GM19043 (cell line): ENCODE measurements around the gene FOSL2.

Experiments used
- ATAC-seq: cut with Tn5 transposase; IDR thresholded peaks from one replicate; pipeline ENCODE4 v1.9.1; 2021; ENCODE audit warnings: low read depth; ENCODE audit not compliant: unreplicated experiment

Gene FOSL2

DNA sequence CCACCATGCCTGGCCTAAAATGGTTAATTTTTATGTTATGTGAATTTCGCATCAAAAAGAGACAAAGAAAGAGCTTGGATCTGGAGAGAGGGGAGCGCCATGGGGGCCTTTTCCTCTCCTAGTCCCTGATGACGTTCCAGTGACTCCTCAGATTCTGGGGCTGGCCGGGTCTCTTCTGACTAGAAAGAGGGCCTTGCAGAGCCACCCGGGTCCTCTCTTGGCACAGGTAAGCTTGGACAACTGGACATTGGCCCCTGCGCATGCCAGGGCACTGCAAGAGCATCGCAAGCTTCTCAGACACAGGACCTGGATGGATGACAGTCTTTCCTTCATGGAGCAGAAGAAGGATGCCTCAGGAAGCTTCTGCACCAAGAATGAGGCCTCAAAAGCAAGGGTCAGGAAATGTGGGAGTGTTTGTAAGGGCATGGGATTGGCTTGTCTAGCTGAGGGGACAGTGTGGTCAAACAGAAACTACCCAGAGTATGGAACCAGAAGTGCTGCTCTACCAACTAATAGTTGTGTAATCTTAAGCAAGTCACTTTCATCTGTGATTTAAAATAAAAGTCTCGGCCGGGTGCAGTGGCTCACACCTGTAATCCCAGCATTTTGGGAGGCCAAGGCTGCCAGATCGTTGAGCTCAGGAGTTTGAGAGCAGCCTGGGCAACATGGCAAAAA lies 35.2 kb downstream of the FOSL2 start:
- no peak for ATAC-seq

DNA sequence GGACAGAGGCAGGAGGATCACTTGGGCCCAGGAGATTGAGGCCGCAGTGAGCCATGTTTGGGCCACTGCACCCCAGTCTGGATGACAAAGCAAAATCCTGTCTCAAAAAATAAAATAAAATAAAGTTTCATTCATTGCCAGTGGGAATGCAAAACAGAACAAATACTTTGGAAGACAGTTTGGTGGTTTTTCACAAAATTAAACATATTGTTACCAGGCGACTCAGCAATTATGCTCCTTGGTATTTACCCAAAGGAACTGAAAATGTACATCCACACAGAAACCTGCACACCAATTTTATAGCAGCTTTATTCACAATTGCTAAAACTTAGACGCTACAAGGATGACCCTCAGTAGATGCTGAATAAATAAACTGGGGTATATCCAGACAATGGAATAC lies 35.8 kb downstream of the FOSL2 start:
- no peak for ATAC-seq

DNA sequence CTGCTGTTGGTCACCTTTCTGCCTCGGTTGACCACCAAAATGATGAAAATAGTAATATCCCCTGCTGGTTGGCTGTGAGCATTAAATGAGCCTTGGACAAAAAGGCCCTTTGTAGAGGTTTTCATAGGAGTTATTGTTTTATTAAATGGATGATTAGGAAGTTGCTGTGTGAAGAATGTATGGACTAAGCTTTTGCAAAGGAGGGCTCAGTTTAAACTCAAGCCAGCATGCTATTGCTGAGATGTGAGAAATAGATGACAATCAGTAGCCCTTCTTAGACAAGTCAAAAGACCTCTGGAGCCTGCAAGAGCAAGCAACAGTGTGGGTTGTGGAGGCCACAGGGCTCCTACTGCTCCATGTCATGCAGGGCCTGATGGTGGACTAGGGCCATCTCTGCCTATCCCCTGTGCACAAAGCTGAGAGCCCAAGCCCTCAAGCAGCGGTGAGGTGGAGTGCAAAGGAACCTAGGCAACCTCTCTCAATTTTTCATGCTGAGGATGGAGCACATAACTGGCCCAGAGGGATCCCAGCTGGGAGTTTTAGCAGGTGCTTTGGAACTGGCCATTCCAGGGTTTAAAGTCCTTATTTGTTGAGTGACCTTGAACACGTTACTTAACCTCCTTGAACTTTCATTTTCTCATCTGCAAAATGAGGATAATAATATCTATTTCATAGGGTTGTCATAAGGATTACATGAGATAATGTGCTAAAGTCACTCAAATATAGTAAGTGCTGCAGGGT lies 37.1 kb downstream of the FOSL2 start:
- ATAC-seq, result no peak

DNA sequence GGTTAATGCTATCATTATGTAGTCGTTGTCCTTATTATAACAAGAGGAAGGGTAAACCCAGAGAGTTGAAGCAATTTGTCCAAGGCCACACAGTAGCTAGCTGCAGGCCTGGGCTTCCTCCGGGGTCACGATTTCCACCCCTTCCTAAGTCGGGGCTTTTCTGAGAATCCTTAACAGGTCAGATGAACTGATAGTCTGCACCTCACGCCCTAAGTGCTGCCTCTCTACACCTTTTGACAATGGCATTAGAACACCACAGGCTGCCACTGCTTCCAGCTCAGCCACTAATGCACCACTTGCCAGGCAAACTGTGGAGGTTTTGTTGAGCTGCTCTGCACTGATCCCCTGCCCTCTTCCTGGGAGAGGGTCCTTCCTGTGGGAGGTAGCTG lies 37.7 kb downstream of the FOSL2 start:
- no peak for ATAC-seq

DNA sequence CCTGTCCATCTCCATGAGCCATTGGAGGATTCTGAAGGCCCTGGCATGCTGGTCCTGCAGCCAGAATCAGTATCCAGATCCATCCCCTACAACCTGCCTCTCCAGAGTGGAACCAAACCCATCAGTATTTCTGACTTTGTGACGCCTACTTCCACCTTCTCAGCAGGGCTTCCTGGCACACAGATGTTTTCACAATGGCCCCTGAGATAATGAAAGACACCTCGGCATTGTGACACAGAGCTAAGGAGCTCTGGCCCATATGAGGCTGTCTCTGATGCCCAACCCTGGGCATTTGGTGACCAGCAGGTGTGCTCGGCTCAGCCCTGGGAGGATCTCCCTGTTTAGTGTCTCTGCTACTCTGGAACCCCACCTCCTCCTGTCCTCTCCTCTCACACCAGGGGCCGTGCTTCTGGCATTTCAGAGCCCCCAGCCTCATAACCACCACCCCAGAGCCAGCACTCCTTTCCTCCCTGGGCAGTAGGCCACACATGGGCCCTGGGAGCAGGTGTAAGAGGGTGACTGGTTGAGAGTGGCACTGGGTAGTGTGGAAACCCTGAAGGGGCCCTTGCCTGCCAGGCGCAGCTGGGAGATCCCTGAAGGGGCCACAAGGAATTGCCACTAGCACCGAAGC lies 38.2 kb downstream of the FOSL2 start:
- no peak for ATAC-seq

DNA sequence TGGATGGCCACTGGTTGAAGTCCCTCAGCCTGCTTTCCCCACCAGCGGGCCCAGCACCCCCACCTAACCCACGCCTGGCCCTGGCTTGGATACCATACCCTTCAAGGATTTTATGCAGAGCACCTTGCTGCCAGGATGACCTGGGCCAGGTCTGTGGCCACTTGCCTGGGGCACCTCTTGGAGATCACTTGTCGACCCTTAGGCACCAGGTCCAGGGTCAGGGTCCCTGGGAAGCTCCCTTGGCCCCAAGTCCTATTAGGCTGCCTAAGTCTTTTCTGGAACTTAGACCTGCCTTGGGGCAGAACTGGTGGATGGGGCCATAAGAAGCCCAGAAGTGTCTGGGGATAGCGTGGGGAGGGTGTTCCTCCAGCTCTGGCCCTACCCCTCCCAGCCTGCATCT lies 39.1 kb downstream of the FOSL2 start:
- ATAC-seq, result no peak

DNA sequence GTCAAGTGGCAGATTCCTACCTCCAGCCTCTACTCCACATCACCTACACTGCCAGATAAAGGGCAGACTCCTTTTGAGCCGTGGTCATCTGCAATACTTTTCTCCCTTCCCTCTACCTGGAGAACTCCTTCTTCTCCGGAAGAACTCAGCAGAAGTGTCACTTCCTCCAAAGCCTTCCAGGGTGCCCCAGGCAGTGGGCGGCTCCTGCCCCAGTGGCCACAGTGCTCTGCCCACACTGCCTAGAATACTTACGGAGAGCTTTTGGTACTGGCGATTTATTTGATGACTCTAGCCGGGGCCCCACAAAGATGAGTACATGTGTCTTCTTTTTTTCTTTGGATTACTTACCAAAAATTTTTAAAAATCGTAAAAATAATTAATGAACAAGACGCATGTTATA lies 39.7 kb downstream of the FOSL2 start:
- no peak for ATAC-seq

DNA sequence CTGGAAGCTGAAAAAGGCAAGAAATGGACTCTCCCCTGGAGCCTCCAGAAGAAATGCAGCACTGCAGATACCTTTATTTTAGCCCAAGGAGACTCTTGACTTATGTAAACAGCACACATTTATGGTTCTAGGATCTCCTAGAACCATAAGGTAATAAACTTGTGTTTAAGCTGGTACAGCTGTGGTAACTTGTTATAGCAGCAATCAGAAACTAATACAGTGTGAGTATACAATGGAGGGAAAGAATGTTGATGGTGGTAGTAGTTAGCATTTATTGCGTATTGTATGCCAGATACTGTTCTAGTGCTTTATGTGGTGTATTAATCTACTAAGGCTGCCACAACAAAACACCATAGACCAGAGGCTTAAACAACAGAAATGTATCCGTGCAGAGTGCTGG lies 40.6 kb downstream of the FOSL2 start:
- no peak for ATAC-seq

DNA sequence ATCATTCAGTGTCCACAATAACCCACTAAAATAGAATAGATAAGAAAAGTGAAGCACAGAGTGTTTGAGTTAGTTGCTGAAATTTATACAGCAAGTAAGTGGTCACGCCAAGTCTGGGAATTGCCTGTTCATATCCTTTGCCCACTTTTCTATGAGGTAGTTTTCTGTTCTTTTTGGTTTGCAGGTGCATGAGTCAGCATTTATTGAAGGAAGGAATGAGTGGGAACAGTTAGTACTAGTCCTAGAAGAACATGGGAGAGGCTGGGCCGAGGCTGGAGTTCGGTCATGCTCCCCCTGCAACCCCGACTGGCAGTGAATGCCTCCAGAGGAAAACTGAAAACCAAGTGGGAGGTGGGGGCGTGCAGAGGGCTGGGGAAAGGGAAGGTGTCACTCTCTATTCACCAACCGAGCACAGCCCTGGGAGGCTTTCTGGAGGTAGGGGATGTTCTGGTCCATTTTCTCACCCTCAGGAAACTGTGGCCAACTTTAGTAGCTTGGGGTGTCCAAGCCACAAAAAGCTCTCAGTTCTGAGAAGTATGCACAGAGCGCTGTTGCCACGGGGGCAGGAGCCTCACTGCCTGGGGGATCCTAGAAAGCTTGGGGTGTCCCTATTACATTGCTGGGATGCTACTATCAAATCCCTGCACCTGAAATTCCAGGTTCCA lies 41.4 kb downstream of the FOSL2 start:
- ATAC-seq, result no peak

DNA sequence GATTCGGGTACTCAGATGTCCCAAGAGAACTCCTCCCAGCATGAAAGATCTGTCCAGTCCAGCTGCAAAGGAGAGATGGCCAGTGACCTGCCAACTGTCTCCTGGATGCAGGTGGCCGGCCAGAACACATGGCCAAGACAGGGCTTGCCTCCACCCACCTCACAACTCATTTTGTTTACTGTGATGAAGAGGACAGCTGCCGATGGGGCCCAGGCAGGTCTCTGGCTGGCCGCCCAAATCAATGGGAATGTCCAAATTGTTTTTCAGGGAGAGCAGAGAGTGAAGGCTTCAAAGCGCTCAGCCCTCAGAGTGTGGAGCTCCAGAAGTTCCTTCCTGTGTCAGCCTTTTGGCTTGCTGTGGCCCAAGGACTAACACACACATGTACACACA lies 41.9 kb downstream of the FOSL2 start:
- no peak for ATAC-seq

DNA sequence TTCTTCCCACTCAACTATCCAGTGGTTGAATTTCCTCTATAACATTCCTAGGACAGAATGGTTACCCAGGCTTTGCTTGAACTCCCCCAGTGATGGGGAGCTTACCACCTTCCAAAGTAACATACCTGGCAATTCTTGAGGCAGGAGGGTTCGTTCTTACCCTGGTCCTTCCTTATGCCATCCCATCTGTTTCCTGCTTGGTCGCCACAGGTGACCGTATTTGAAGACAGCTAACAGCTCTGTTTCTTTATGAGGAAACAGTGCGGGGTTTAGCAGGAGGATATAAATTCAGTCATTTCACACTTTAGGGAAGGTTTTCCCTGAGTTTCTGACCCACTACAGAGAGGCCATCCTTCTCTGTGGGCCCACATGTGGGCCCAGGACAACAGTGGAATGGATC lies 42.6 kb downstream of the FOSL2 start:
- no peak for ATAC-seq

DNA sequence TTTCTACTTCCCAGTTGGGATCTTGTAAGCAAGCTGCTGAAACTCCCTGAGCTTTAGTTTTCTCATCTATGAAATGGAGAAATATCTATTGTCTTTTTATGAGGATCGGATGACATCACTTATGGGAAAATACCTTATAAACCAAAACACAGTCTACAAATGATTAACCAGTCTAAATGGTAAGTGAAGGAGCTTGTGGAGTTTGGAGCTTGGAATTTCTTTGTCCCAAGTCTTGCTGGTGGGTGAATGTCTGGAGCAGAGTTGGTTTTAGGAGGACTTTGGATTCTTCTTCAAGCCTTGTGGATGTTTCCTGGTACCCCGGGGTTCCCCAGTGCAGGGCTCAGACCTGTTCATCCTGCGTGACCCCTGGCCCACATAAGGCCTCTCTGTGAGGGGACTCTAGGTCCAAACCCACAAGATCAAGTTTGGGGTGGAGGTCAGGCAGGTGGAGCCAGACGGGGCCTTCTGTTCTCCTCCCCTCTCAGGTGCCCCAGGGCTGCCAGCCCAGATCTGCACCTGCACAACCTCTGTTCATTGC lies 43.2 kb downstream of the FOSL2 start:
- ATAC-seq, result no peak

DNA sequence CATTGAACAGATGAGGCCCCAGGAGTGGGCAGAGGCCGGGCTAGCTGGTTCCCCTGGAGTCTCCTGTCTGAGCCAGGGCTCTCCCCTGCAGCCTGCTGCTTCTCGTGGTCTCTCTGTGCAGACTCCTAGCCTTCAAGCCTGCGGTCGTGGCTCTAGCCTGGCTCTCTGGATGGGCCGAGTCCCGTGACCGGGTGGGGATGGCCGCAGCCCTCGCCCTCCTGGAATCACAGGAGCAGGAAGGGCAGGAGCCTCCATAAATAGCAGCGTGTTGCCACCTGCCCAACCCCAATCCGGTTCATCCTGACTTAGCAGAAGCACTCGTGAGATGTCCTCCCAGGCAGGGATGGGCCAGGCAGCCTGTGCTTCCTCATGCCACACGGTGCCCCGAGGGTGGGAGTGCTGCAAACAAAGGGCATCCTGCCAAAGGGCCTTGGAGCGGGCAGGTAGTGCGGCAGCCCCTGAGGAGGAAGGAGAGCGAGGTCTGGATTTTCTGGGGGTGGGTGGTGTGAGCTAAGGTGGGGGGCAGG lies 43.9 kb downstream of the FOSL2 start:
- no peak for ATAC-seq

DNA sequence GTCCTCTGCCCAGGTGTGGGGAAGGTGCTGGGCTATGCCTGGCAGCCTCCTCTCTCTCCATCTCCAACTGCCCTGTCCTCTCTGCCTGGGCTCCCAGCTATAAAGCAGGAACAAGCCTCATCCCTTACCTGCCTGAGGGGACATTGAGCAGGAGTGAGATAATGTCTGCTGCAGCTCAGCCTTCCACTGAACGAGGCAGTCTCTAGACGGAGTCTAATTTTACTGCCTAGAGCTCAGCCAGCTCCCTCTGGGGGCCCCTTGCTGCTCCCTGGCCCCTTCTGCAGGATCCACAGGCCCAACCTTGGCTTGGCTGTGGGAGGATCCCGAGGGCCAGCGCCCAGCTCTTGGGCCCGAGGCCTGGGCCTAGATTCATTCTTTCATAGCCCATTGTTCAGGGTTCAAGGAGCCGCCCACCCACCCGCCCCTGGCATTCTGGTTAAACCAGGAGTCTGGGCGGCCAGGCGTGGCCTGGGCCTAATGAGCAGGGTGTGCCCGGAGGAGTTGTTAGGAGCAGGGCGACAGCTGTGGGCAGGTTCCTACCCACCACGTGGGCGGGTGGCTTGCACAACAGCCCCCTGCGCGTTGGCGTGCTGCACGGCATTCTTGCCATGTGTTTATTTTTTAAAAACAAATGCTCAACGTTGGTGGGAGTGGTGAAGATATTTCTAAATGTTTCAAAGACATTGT lies 44.6 kb downstream of the FOSL2 start:
- no peak for ATAC-seq

DNA sequence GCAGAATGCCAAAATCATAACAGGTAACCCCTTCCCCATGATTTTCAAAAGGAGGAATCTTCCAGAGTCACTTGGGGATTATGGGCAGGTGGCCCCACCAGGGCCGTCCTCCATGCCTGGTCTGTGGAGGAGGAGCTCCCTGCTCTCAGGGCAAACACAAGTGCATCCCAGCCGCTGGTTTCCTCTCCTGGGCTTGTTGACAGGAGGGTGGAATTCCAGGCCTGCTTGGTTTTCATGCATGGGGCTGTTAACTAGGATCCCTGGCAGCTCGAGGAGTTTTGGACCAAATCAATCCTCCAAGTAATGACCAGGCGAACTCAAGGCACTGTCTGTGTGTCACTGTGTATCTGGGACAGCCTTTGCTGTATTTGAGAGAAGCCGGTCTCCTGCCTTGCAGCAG lies 45.3 kb downstream of the FOSL2 start:
- ATAC-seq, result no peak

DNA sequence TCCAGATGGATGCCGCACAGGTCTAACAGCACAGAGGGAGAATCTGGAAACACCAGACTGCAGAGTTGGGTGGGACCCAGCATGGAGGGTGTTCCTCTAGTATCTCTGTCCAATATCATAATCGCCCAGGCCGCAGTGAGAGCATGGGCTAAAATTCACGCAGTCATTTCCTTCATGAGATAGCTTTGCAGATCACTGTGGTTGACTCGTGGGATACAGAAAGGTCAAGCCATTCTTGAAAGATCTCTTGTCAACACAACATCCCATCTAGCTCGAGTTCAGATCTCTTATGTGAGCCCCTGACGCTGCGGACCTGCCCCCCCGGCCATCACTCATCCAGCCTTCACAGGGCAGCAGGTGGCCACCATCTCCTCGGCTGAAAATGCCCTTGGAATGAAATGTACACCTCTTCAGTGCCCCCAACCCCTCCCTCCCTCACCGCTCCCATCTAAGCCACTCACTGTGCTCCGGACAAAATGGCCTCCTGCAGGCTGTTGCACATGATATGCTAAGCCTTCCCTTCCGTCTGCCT lies 45.9 kb downstream of the FOSL2 start:
- ATAC-seq, result no peak

DNA sequence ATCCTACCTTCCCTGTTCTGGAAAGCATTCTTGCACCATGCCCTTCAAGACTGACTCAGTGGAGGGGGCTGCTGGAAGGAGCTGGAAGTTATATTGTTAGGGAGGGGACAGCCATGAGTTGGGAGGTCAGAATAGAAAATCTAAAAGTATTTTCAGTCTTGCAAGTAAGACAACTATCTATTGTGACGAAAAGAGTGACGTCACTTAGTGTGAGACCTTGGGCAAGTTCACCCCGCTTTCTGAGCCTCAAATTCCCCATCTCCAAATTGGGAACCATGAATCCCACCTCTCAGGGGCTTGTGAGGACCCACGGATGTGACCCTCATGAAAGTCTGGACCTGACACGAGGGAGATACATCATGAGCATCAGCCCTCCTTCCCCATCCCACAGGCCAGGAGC lies 46.5 kb downstream of the FOSL2 start:
- ATAC-seq, result no peak

DNA sequence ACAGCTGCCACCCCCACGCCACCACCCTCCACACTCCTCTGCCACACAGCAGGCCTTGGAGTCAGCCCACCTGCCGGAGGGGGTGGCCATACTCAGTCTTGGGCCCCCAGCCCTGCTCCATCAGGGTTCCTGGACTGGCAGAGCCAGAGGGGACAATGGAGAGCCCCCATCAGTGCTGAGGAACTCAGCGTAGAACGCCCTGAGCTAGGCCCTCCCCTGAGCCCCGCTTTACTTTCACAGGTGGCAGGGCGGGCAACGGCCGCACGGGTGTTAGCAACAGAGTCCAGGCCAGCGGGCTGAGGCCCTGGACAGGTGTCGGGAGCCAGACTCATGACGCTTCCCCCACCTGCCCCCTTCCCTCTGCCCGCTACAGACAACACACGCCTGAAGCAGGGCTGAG lies 47.1 kb downstream of the FOSL2 start:
- no peak for ATAC-seq

DNA sequence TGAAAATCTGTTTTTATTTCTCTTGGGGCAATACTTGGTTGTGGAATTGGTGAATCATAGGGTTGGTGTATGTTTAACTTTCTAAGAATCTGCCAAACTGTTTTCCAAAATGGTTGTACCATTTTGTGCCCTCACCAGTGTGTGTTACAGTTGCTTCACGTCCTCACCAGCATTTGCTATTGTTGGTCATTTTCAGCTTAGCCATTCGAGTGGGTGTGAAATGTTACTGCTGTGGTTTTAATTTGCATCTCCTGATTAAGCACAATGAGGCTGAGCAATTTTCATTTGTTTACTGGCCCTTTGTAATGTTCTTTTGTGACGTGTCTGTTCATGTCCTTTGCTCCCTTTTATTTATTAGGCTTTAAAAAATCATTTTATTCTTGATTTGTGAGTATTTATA lies 49.7 kb downstream of the FOSL2 start:
- no peak for ATAC-seq

DNA sequence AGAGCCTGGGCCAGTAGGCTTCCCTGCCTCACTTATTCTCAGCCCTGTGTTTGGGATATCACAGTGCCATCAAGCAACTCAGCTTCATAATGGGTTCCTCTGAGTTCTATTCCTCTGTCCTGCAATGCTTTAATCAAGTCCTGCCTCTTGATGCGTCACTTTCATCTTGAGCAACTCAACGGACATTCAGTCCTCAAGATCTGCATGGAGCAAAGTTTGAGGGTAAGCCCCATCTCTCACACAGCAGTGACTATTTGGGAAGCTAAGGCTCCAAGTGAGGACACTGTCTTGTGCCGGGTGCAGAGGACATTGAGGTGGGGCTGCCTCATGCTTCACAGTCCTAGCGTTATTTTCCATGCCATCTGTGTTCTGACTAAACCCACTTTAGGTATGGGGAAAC lies 52.3 kb downstream of the FOSL2 start:
- ATAC-seq, result no peak
